Muscle of arm (tissue), 14 donors: Measurements from ENCODE around the gene RBM24. TPM values are rescaled to one million over a fixed set of nuclear protein-coding genes. Genes with fewer than 3 reads are reported as not detected.
A peak's percentile ranks its signal among the peaks of the same experiment; 100 is the strongest.

Source experiments
- DNase-seq: peaks from one replicate; pipeline ENCODE4 v3.0.0-alpha.2; 2013
- long read RNA-seq, 11 donors: transcript quantifications; one replicate each; lab custom pipeline, GENCODE V29; 2026
- polyA plus RNA-seq, 12 donors: library from polyadenylated mRNA; unstranded; fragments of 120-200 nt; gene quantifications; one replicate each; pipeline ENCODE4 v1.2.1, GENCODE V29; 2013; ENCODE audit not compliant: insufficient read length in 12 of 12

RBM24 gene
- polyA plus RNA-seq = 100 to 1,000 TPM in 11 of 12 donors, not detected in 1; 180 to 422 (median 312) TPM
- long read RNA-seq, donor 1 = 0 reads
- long read RNA-seq, donor 2, transcript RBM24-202 (4 exons, 2,703 nt) = minor isoform, 45 of 140 reads
- long read RNA-seq, donor 2, transcript RBM24-208 (2 exons, 1,222 nt) = major isoform, 51 of 140 reads
- long read RNA-seq, donor 2, partial matches to known transcripts = 12 of 140 reads
- long read RNA-seq, donor 2, other reads (novel, unspliced or antisense) = 30 of 140 reads
- long read RNA-seq, donor 3, transcript RBM24-202 (4 exons, 2,703 nt) = minor isoform, 13 of 59 reads
- long read RNA-seq, donor 3, transcript RBM24-208 (2 exons, 1,222 nt) = major isoform, 29 of 59 reads
- long read RNA-seq, donor 3, partial matches to known transcripts = 0 of 59 reads
- long read RNA-seq, donor 3, other reads (novel, unspliced or antisense) = 15 of 59 reads
- long read RNA-seq, donor 4, transcript RBM24-202 (4 exons, 2,703 nt) = minor isoform, 9 of 21 reads
- long read RNA-seq, donor 4, transcript RBM24-208 (2 exons, 1,222 nt) = major isoform, 11 of 21 reads
- long read RNA-seq, donor 4, partial matches to known transcripts = 0 of 21 reads
- long read RNA-seq, donor 4, other reads (novel, unspliced or antisense) = 0 of 21 reads
- long read RNA-seq, donor 5, transcript RBM24-202 (4 exons, 2,703 nt) = minor isoform, 37 of 290 reads
- long read RNA-seq, donor 5, transcript RBM24-208 (2 exons, 1,222 nt) = major isoform, 75 of 290 reads
- long read RNA-seq, donor 5, partial matches to known transcripts = 148 of 290 reads
- long read RNA-seq, donor 5, other reads (novel, unspliced or antisense) = 30 of 290 reads
- long read RNA-seq, donor 6, transcript RBM24-208 (2 exons, 1,222 nt) = minor isoform, 16 of 40 reads
- long read RNA-seq, donor 6, transcript RBM24-202 (4 exons, 2,703 nt) = major isoform, 17 of 40 reads
- long read RNA-seq, donor 6, partial matches to known transcripts = 0 of 40 reads
- long read RNA-seq, donor 6, other reads (novel, unspliced or antisense) = 7 of 40 reads
- long read RNA-seq, donor 7, transcript RBM24-208 (2 exons, 1,222 nt) = major isoform, 20 of 52 reads
- long read RNA-seq, donor 7, transcript RBM24-202 (4 exons, 2,703 nt) = major isoform, 20 of 52 reads
- long read RNA-seq, donor 7, partial matches to known transcripts = 0 of 52 reads
- long read RNA-seq, donor 7, other reads (novel, unspliced or antisense) = 11 of 52 reads
- long read RNA-seq, donor 8, transcript RBM24-202 (4 exons, 2,703 nt) = minor isoform, 25 of 118 reads
- long read RNA-seq, donor 8, transcript RBM24-208 (2 exons, 1,222 nt) = major isoform, 53 of 118 reads
- long read RNA-seq, donor 8, partial matches to known transcripts = 16 of 118 reads
- long read RNA-seq, donor 8, other reads (novel, unspliced or antisense) = 22 of 118 reads
- long read RNA-seq, donor 9, transcript RBM24-202 (4 exons, 2,703 nt) = minor isoform, 8 of 24 reads
- long read RNA-seq, donor 9, transcript RBM24-208 (2 exons, 1,222 nt) = major isoform, 15 of 24 reads
- long read RNA-seq, donor 9, partial matches to known transcripts = 0 of 24 reads
- long read RNA-seq, donor 9, other reads (novel, unspliced or antisense) = 0 of 24 reads
- long read RNA-seq, donor 10, transcript RBM24-202 (4 exons, 2,703 nt) = major isoform, 32 of 82 reads
- long read RNA-seq, donor 10, transcript RBM24-208 (2 exons, 1,222 nt) = minor isoform, 24 of 82 reads
- long read RNA-seq, donor 10, partial matches to known transcripts = 0 of 82 reads
- long read RNA-seq, donor 10, other reads (novel, unspliced or antisense) = 24 of 82 reads
- long read RNA-seq, donor 11, transcript RBM24-208 (2 exons, 1,222 nt) = major isoform, 33 of 78 reads
- long read RNA-seq, donor 11, transcript RBM24-202 (4 exons, 2,703 nt) = major isoform, 33 of 78 reads
- long read RNA-seq, donor 11, partial matches to known transcripts = 0 of 78 reads
- long read RNA-seq, donor 11, other reads (novel, unspliced or antisense) = 9 of 78 reads

- DNase-seq = peak; percentile 63
Measured at GRCh38 chr6:17281100-17281496, at the start of gene RBM24. Gene RBM24, plus strand, starts transcription at chr6:17281361. Its CDS starts 221 bp downstream, at chr6:17281582.

GRCh38 chr6:17233531-17233930 is 47.6 kb upstream of the RBM24 start:
- DNase-seq = no peak

- DNase-seq = no peak
Measured at GRCh38 chr6:17237246-17237645, 43.9 kb upstream of the RBM24 start.

GRCh38 chr6:17239260-17239659 is 41.9 kb upstream of the RBM24 start:
- no peak for DNase-seq

GRCh38 chr6:17240803-17241500 is 40.2 kb upstream of the RBM24 start:
- no peak for DNase-seq

- DNase-seq = no peak
Measured at GRCh38 chr6:17242087-17242486, 39.1 kb upstream of the RBM24 start.

- DNase-seq = no peak
Measured at GRCh38 chr6:17250237-17250636, 30.9 kb upstream of the RBM24 start.

GRCh38 chr6:17251953-17252352 is 29.2 kb upstream of the RBM24 start:
- no peak for DNase-seq

GRCh38 chr6:17258749-17259148 is 22.4 kb upstream of the RBM24 start:
- no peak for DNase-seq

GRCh38 chr6:17265570-17265969 is 15.6 kb upstream of the RBM24 start:
- no peak for DNase-seq

GRCh38 chr6:17267566-17267965 is 13.6 kb upstream of the RBM24 start:
- DNase-seq = no peak

- DNase-seq = no peak
Measured at GRCh38 chr6:17268114-17268513, 13.0 kb upstream of the RBM24 start.

GRCh38 chr6:17269840-17270239 is 11.3 kb upstream of the RBM24 start:
- DNase-seq = no peak

- DNase-seq = no peak
Measured at GRCh38 chr6:17271628-17272027, 9.5 kb upstream of the RBM24 start.

- DNase-seq = no peak
Measured at GRCh38 chr6:17276766-17277165, 4.4 kb upstream of the RBM24 start.

GRCh38 chr6:17277256-17277655 is 3.9 kb upstream of the RBM24 start:
- DNase-seq = no peak

- no peak for DNase-seq
Measured at GRCh38 chr6:17278289-17279063, 2.7 kb upstream of the RBM24 start.

- no peak for DNase-seq
Measured at GRCh38 chr6:17280138-17280537, 1.0 kb upstream of the RBM24 start.

- DNase-seq = peak; percentile 55
Measured at GRCh38 chr6:17280552-17281090, 540 bp upstream of the RBM24 start.
